AG10803 (cell line): ENCODE data around the gene ABCB7.
A peak's percentile ranks its signal among the peaks of the same experiment; 100 is the strongest.
"Not testable (repeated sequence)": the region's sequence is repeated elsewhere in the genome, so short reads cannot be mapped to it uniquely, and the experiment has no call there.

ENCODE experiments used
- DNase-seq: peaks from one replicate; pipeline ENCODE4 v3.0.0; 2010; ENCODE audit warnings: low read depth
- H3K4me3 ChIP-seq: 2 replicates; pipeline ENCODE4 v1.5.1; 2011; ENCODE audit warnings: mild to moderate bottlenecking, low read length, control low read depth
- TF ChIP-seq, protein P1 (sequence below): conservative IDR thresholded peaks from 2 replicates; pipeline ENCODE4 v1.5.1; 2011; ENCODE audit warnings: mild to moderate bottlenecking, low read length, control low read depth, inconsistent platforms

The ABCB7 gene

DNA sequence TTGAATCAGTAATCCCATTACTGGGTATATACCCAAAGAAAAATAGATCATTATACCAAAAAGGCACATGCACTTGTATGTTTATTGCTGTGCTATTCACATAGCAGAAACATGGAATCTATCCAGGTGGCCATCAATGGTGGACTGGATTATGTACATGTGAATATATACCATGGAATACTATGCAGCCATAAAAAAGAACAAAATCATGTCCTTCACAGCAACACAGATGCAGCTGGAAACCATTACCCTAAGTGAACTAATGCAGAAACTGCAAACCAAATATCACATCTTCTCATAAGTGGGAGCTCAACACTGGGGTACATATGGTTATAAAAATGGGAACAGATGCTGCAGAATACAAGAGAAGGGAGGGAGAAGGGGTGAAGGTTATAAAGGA, 110.7 kb downstream of the ABCB7 start:
- DNase-seq, result no peak
- TF ChIP-seq, protein P1, sequence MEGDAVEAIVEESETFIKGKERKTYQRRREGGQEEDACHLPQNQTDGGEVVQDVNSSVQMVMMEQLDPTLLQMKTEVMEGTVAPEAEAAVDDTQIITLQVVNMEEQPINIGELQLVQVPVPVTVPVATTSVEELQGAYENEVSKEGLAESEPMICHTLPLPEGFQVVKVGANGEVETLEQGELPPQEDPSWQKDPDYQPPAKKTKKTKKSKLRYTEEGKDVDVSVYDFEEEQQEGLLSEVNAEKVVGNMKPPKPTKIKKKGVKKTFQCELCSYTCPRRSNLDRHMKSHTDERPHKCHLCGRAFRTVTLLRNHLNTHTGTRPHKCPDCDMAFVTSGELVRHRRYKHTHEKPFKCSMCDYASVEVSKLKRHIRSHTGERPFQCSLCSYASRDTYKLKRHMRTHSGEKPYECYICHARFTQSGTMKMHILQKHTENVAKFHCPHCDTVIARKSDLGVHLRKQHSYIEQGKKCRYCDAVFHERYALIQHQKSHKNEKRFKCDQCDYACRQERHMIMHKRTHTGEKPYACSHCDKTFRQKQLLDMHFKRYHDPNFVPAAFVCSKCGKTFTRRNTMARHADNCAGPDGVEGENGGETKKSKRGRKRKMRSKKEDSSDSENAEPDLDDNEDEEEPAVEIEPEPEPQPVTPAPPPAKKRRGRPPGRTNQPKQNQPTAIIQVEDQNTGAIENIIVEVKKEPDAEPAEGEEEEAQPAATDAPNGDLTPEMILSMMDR, result no peak
- H3K4me3 ChIP-seq, result no peak overlapping the region

DNA sequence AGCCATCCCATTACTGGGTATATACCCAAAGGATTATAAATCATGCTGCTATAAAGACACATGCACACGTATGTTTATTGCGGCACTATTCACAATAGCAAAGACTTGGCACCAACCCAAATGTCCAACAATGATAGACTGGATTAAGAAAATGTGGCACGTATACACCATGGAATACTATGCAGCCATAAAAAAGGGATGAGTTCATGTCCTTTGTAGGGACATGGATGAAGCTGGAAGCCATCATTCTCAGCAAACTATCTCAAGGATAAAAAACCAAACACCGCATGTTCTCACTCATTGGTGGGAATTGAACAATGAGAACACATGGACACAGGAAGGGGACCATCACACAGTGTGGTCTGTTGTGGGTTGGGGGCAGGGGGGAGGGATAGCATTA, 111.9 kb downstream of the ABCB7 start:
- not testable (repeated sequence) for H3K4me3 ChIP-seq, DNase-seq

DNA sequence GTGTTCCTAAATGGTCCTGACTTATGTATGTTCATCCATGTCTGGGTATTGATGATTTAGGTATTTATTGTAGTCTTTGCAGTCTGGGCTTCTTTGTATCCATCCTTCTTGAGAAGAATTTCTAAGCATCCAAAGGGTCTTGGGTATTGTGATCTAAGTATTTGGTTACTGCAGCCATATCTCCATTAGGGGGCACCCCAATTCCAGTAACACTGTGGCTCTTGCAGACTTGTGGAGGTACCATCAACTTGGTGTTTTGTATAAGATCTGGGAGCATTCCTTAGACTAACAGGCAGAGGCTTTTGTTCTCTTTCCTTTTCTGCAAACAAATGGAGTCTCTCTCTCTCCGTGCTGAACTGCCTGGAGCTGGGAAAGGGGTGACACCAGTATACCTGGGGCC, 117.2 kb downstream of the ABCB7 start:
- TF ChIP-seq, protein P1, result peak; percentile 36
- peak; percentile 9 for DNase-seq
- no peak overlapping the region for H3K4me3 ChIP-seq
